Stimulated activated naive CD8-positive, alpha-beta T cell treated with anti-CD3 and anti-CD28 coated beads, Interleukin-15, Interleukin-2, amounts not matched to agents 100 ng/mL and 50 ng/mL, for 24 hours (primary cell): Measurements from ENCODE around the gene UVSSA.

Experiments used
- H3K27ac Mint-ChIP-seq: one replicate; pipeline ENCODE4 v1.8.0; 2021; ENCODE audit warnings: mild to moderate bottlenecking, mixed read lengths
- H3K27me3 Mint-ChIP-seq: one replicate; pipeline ENCODE4 v1.8.0; 2021; ENCODE audit warnings: mixed read lengths
- H3K36me3 Mint-ChIP-seq: one replicate; pipeline ENCODE4 v1.8.0; 2021; ENCODE audit warnings: low read depth, mixed read lengths
- H3K4me1 Mint-ChIP-seq: one replicate; pipeline ENCODE4 v1.8.0; 2021; ENCODE audit warnings: low read depth, mixed read lengths
- H3K4me3 Mint-ChIP-seq: one replicate; pipeline ENCODE4 v1.8.0; 2021; ENCODE audit warnings: mild to moderate bottlenecking, mixed read lengths
- H3K9me3 Mint-ChIP-seq: one replicate; pipeline ENCODE4 v1.8.0; 2021; ENCODE audit warnings: mixed read lengths

Gene UVSSA

GRCh38 chr4:1403177-1403583, 56.2 kb downstream of the UVSSA start:
- H3K27ac Mint-ChIP-seq = no peak overlapping the region
- peaks cover 39% of the 10 kb centered on the region for H3K27me3 Mint-ChIP-seq
- H3K4me1 Mint-ChIP-seq = peaks cover 3% of the 10 kb centered on the region
- no peaks in the 10 kb centered on the region for H3K36me3 Mint-ChIP-seq
- H3K4me3 Mint-ChIP-seq = no peak overlapping the region
- H3K9me3 Mint-ChIP-seq = no peaks in the 10 kb centered on the region

DNA sequence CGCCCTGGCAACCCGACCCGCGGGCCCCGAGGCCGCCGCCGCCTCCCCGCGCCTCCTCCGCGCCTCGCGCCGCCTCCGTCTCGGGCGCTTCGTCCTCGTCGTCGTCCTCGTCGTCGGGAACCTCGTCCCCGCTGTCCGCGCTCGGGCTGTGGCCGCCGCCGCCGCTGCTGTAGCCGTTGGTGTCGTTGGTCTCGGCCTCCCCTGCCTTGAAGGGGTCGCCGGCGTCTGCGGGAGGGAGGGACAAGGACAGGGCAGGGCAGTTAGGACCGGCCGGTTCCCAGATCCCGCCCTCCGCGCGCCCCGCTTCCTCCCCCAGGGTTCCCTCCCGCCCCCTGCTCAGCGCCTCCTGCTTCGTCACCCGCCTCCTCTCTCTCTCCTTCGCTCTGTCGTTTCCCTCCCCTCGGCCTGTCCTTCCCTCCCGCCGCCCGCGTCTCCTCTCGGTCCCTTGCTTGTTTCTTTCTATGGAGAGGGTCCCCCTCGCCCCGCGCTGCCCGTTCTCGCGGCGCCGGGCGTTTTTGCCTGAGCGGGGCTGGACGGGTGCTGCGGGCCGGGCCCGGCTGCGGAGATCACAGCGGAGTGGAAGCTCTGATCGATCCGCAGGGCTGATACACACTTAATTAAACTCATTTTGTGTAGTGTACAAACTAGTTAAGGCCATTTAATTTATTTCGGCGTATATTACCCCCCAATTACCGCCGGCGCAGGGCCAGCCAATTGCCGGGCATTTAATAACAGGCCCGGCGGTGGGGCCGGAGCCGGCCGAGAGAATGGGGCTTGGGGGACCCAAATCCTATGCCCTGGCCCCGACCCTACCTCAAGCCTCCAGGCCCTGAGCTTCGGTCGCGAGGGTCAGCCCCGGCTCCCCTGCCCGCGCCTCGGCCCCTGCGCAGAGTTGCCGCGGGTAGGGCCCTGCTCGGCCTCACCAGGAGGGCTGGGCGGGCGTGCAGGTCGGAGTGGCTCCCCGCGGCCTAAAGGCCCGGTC, 56.9 kb downstream of the UVSSA start:
- Mint-ChIP-seq H3K36me3 (no peaks in the 10 kb centered on the region), H3K27ac (no peak overlapping the region), H3K4me3 (no peak overlapping the region), H3K9me3 (no peaks in the 10 kb centered on the region), H3K27me3 (peaks cover 46% of the 10 kb centered on the region), H3K4me1 (peaks cover 7% of the 10 kb centered on the region)

DNA sequence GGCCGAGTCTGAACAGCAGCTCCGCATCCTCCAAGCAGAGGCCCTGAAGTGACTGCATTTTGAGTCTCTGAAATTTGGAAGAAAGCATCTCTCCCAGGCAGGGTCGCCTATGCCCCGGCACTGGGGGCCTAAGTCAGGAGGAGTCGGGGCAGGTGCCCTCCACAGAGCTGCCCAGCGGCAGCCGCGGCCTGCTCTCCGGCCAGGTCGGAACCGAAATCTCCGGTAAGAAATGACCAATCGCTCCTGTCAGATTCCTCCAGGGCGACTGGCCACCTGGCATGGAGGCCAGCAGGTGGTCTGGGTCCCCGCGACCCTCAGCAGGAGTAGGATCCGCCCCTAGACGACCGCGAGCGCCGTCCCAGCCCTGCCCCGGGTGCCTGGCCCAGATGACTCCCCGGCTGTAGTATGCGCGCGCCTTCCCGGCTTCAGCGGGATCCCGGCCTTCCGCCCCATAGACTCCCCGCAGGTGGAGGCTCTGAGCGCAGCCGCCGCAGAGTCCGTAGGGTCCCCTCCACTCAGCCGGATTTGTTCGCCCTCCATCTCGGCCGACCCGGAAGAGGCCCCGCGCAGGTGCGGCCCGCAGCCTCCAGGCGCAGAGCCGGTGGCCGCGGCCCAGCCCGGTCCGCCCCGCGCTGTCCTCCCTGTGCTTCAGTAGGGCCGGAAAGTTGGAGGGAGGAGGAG, 57.7 kb downstream of the UVSSA start:
- Mint-ChIP-seq H3K9me3 (no peaks in the 10 kb centered on the region), H3K4me1 (peaks cover 7% of the 10 kb centered on the region), H3K4me3 (no peak overlapping the region), H3K27ac (no peak overlapping the region), H3K36me3 (no peaks in the 10 kb centered on the region), H3K27me3 (peaks cover 52% of the 10 kb centered on the region)

- Mint-ChIP-seq H3K27ac (no peak overlapping the region), H3K9me3 (no peaks in the 10 kb centered on the region), H3K4me1 (peaks cover 7% of the 10 kb centered on the region), H3K27me3 (peaks cover 53% of the 10 kb centered on the region), H3K36me3 (no peaks in the 10 kb centered on the region), H3K4me3 (no peak overlapping the region)
Observed at GRCh38 chr4:1405254-1405635, 58.2 kb downstream of the UVSSA start.

DNA sequence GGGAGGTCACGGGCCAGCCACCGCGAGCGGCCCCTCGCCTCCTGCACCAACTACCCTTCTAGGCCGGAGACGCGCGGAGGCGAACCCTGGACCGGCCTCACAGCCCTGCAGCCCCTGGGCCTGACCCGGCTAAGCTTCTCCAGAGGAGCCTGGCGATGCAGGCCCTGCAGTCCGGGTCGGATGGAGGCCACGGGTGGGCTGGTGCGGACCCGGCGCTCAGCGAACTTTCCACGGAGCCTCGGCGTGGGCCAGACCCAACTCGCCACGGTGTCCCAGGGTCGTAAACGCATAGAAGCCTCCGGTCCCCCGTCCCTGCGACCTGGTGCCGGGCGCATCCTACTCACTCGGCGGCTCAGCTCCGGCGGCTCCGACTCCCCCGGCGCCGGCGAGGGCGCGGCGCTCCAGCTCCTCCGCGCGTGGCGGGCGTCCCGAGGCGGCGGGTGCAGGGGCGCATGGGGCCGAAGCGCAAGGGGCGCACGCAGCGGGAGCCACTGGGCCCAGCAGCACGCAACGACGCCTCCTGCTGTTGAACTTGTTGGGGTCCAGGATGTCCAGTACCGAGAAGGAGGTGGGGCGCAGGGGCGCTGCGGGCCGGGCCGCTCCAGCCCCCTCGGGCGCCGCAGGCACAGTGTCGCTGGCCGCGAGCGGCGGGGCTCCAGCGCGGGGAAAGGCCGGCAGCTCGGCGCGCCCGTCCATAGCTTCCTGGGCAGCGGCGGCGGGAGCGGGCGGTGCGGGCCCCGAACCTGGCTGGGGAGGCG, 58.8 kb downstream of the UVSSA start:
- peaks cover 7% of the 10 kb centered on the region for H3K4me1 Mint-ChIP-seq
- no peaks in the 10 kb centered on the region for H3K36me3 Mint-ChIP-seq
- H3K27me3 Mint-ChIP-seq = peaks cover 52% of the 10 kb centered on the region
- H3K4me3 Mint-ChIP-seq = no peak overlapping the region
- H3K9me3 Mint-ChIP-seq = no peaks in the 10 kb centered on the region
- H3K27ac Mint-ChIP-seq = no peak overlapping the region

- H3K27ac Mint-ChIP-seq = no peak within 1 kb of the TSS
- no peak within 1 kb of the TSS for H3K4me3 Mint-ChIP-seq
- H3K9me3 Mint-ChIP-seq = no peaks in the 10 kb centered on the region
- H3K36me3 Mint-ChIP-seq = no peaks in the 10 kb centered on the region
- H3K4me1 Mint-ChIP-seq = peaks cover 7% of the 10 kb centered on the region
- peaks cover 58% of the 10 kb centered on the region for H3K27me3 Mint-ChIP-seq
Observed at GRCh38 chr4:1406394-1406980, 59.5 kb downstream of the UVSSA start, which contains the start of gene NKX1-1. Gene NKX1-1 (minus strand): TSS chr4:1406442. CDS start chr4:1406442, 0 bp downstream.

GRCh38 chr4:1406981-1407656, 60.1 kb downstream of the UVSSA start:
- H3K4me3 Mint-ChIP-seq = no peak overlapping the region
- no peak overlapping the region for H3K27ac Mint-ChIP-seq
- no peaks in the 10 kb centered on the region for H3K36me3 Mint-ChIP-seq
- no peaks in the 10 kb centered on the region for H3K9me3 Mint-ChIP-seq
- H3K4me1 Mint-ChIP-seq = peaks cover 7% of the 10 kb centered on the region
- peaks cover 59% of the 10 kb centered on the region for H3K27me3 Mint-ChIP-seq

DNA sequence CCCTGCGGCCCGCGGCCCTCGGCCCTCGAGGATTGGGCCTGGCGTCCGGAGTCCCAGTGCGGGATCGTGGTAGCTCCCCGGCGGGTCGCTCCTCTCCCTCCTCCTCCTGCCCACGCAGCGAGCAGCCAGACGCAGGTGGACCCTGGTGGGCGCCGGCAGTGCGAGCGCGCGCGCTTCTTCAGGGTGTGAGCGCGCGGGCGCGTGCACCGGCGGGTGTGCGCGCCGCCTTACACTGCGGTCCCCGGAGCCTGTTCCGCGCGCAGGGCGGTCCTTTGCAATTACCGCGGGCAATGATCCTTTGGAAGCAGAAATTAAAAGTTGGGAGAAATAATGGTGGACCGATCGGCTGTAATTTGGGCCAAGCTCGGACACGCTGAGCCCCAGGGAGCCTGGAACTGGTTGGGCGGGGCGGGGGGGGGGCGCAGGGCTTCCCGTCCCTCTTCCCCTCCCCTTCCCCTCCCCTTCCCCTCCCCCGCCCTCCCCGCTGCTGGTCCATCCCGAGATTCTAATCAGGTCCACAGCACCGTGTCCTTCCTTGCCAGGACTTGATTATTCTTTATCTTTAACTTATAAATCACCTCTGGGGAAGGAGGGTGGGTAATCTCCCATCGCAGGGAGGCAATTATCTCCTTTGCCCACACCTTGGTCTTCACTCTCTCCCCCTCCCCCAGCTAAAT, 60.8 kb downstream of the UVSSA start:
- H3K27ac Mint-ChIP-seq = peak overlapping the region; percentile 9

DNA sequence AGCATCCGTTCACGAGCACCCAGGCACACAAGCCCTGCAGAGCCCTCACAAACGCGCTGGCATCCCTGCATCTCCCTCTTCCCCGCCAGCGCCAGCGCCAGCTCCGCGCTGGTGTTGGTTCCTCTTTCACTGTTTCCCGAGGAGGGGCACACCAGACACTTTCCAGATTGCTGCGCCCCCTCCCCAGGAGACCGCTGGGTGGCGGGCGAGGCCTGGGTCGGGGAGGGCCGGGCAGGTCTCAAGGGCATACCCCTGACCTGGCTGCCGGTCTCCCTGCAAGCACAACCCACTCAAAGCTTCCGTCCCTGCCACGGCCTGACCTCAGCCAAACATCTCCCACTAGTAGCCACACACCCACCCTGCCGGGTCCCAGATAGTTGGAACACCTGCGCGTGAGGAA, 61.4 kb downstream of the UVSSA start:
- H3K4me3 Mint-ChIP-seq = no peak overlapping the region
- peaks cover 65% of the 10 kb centered on the region for H3K27me3 Mint-ChIP-seq
- H3K4me1 Mint-ChIP-seq = peaks cover 7% of the 10 kb centered on the region
- H3K36me3 Mint-ChIP-seq = no peaks in the 10 kb centered on the region
- H3K27ac Mint-ChIP-seq = peak overlapping the region; percentile 59
- no peaks in the 10 kb centered on the region for H3K9me3 Mint-ChIP-seq

More for the DNA sequence above, 60.8 kb downstream of the UVSSA start:
- H3K27me3 Mint-ChIP-seq = peaks cover 60% of the 10 kb centered on the region
- no peaks in the 10 kb centered on the region for H3K36me3 Mint-ChIP-seq
- H3K4me3 Mint-ChIP-seq = no peak overlapping the region
- H3K9me3 Mint-ChIP-seq = no peaks in the 10 kb centered on the region
- peaks cover 7% of the 10 kb centered on the region for H3K4me1 Mint-ChIP-seq

DNA sequence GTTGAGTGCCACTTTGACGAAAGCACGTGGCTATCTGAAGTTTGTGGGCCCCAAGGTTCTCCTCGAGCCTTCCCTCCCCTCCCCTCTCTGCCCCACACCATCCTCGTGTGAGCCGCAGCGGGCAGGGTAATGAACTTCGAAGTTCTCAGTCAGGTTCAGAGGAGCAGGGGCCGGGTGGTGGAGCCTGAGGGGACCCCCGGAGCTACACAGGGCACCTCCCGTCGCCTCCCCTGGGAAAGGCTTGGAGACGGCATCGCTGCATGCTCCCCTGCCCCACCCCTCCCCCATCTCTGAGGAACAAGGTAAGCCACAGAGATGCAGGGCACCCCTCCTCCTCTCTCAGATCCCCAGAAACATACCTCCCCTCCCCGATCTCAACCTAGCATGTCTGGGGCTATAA, 62.1 kb downstream of the UVSSA start:
- peaks cover 67% of the 10 kb centered on the region for H3K27me3 Mint-ChIP-seq
- H3K9me3 Mint-ChIP-seq = no peaks in the 10 kb centered on the region
- no peak overlapping the region for H3K4me3 Mint-ChIP-seq
- peaks cover 7% of the 10 kb centered on the region for H3K4me1 Mint-ChIP-seq
- no peak overlapping the region for H3K27ac Mint-ChIP-seq
- no peaks in the 10 kb centered on the region for H3K36me3 Mint-ChIP-seq

- H3K27me3 Mint-ChIP-seq = peaks cover 66% of the 10 kb centered on the region
- no peak overlapping the region for H3K4me3 Mint-ChIP-seq
- no peaks in the 10 kb centered on the region for H3K9me3 Mint-ChIP-seq
- H3K27ac Mint-ChIP-seq = no peak overlapping the region
- peaks cover 7% of the 10 kb centered on the region for H3K4me1 Mint-ChIP-seq
- H3K36me3 Mint-ChIP-seq = no peaks in the 10 kb centered on the region
Observed at GRCh38 chr4:1409491-1410425, 62.8 kb downstream of the UVSSA start.

- Mint-ChIP-seq H3K36me3 (no peaks in the 10 kb centered on the region), H3K4me1 (peaks cover 11% of the 10 kb centered on the region), H3K27ac (no peak overlapping the region), H3K27me3 (peaks cover 69% of the 10 kb centered on the region), H3K9me3 (no peaks in the 10 kb centered on the region), H3K4me3 (no peak overlapping the region)
Observed at GRCh38 chr4:1410491-1411325, 63.7 kb downstream of the UVSSA start.
